ENCODE results near the gene PLA2G12A. TPM values are rescaled to one million over a fixed set of nuclear protein-coding genes. Genes with fewer than 3 reads are reported as not detected.

Gene PLA2G12A
- polyA plus RNA-seq, 5 donors: 29.2 to 37.8 (median 35.1) TPM

GRCh38 chr4:109730619-109731545, 1.0 kb upstream of the PLA2G12A start:
- DNase-seq: no peak

- DNase-seq: peak in 1 of 2 donors; percentile 42
These were observed 653 bp downstream of the PLA2G12A start for GRCh38 chr4:109729117-109729717.

GRCh38 chr4:109728385-109728784, 1.5 kb downstream of the PLA2G12A start:
- DNase-seq: no peak

GRCh38 chr4:109723110-109723509, 6.8 kb downstream of the PLA2G12A start:
- no peak for DNase-seq

GRCh38 chr4:109722357-109722756, 7.5 kb downstream of the PLA2G12A start:
- DNase-seq: no peak

- DNase-seq: no peak
These were observed 8.8 kb downstream of the PLA2G12A start for GRCh38 chr4:109721033-109721432.

- DNase-seq: no peak
These were observed 10.3 kb downstream of the PLA2G12A start for GRCh38 chr4:109719604-109720003.

GRCh38 chr4:109718759-109719158, 11.1 kb downstream of the PLA2G12A start:
- DNase-seq: no peak

- no peak for DNase-seq
These were observed 16.4 kb downstream of the PLA2G12A start for GRCh38 chr4:109713500-109713899.

GRCh38 chr4:109708990-109709389, 20.9 kb downstream of the PLA2G12A start:
- no peak for DNase-seq

- no peak for DNase-seq
These were observed 21.4 kb downstream of the PLA2G12A start for GRCh38 chr4:109708435-109708834.

GRCh38 chr4:109703664-109704361, 26.1 kb downstream of the PLA2G12A start:
- DNase-seq: peak; percentile 31 to 59

GRCh38 chr4:109702950-109703663, 26.8 kb downstream of the PLA2G12A start, which contains the start of gene CASP6:
CASP6 (minus strand) TSS chr4:109703445; CDS start chr4:109703395, 50 bp downstream.
- peak; percentile 76 to 85 for DNase-seq

- peak; percentile 8 to 10 for DNase-seq
These were observed 28.1 kb downstream of the PLA2G12A start for GRCh38 chr4:109701566-109702410.

- no peak for DNase-seq
These were observed 30.2 kb downstream of the PLA2G12A start for GRCh38 chr4:109699553-109700225.

- DNase-seq: no peak
These were observed 31.2 kb downstream of the PLA2G12A start for GRCh38 chr4:109698656-109699055.

GRCh38 chr4:109691411-109691920, 38.4 kb downstream of the PLA2G12A start:
- DNase-seq: no peak

- DNase-seq: no peak
These were observed 39.0 kb downstream of the PLA2G12A start for GRCh38 chr4:109690690-109691410.

GRCh38 chr4:109684727-109685126, 45.1 kb downstream of the PLA2G12A start:
- no peak for DNase-seq

All from right lung (tissue), 5 donors.